ENCODE measurements around the gene PALMD.

The PALMD gene

GRCh38 chr1:99682291-99682751, 36.4 kb downstream of the PALMD start:
- in situ Hi-C loops (cut with MboI; ENCODE audit: low sequenced_read_pairs): no loop called here

DNA sequence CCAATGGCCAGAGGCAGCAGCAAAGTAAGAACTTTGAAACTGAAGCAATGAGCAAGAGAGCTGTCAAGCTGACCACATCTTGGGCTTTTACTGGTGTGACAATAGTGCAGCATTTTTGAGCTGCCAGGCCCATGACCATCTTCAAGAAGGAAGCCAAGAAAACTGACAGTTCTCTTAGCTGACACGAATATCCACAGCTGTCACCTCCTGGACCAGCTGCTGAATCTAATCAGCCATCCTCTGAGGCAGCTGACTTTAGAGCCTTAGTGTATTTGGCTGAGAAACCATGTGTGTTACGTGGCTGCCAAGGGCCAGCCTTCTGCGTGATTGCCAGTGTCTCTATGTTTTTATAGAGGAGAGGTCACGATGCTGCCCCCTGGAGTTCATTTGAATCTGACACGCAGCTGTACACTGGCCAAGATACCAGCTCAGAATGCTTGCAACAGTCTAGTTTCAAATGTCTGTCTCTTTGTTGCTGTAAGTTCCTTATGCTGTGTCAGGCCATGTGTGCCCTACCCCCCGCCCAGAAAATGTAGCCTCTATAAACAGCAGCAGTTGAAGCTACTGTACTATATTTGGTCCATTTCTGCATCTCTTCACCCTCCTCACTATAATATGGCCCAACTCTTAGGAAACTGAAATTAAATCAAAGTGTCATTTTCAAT, 39.7 kb downstream of the PALMD start:
- in situ Hi-C loops (cut with MboI; ENCODE audit: low sequenced_read_pairs): no loop called here

GRCh38 chr1:99691175-99691574, 45.3 kb downstream of the PALMD start:
- in situ Hi-C loops (cut with MboI; ENCODE audit: low sequenced_read_pairs): no loop called here

DNA sequence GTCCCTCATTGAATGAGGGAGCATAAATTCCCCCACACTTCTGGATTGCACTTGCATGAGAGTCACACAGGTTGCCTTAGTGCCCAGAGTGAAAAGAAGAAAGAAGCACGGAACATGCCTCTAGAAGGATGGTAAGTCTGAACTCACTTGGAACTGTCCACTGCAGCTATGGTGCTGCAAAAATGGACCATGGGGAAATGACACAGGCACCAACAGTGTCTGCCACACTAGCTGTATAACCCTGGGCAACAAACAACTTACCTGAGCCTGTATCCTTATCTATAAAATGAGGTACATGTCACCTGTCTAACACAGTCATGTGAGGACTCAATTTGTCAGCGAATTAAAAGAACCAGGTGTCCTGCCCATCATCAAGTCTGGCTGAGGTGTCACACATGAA, 50.7 kb downstream of the PALMD start:
- in situ Hi-C loops (cut with MboI; ENCODE audit: low sequenced_read_pairs): no loop called here

DNA sequence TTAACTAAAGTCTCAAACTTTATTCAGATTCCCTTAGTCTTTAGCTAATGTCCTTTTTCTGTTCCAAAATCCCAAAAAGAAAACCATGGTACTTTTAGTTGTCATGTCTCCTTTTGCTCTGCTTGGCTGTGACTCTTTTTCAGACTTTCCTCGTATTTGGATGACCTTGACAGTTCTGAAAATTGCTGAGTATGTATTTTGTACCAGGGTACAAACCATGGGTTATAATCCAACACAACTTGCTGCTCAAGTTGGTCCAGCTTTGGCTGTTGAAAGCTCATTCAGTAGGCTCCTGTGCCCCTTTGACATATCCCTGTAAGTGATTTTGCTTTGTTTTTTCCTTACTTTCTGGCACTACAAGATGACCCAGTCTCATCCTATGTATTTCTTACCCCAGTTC, 51.7 kb downstream of the PALMD start:
- in situ Hi-C loops (cut with MboI; ENCODE audit: low sequenced_read_pairs): no loop called here

DNA sequence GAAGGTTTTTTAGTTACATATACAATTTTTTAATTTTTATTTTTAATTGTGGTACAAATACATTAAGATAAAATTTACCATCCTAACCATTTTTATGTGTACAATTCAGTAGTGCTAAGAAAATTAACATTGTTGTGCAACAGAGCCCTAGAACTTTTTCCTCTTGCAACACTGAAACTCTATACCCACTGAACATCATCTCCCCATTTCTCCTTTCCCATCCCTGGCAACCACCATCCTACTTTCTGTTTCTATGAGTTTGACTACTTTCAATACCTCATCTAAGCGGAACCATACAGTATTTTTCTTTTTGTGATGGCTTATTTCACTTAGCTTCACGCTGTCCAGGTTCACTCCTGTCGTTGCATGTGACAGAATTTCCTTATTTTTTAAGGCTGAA, 54.1 kb downstream of the PALMD start:
- in situ Hi-C loops (cut with MboI; ENCODE audit: low sequenced_read_pairs): loop anchor here (25.0 kb wide), 1 partner anchor 513 kb away; no protein-coding TSS in a partner anchor

DNA sequence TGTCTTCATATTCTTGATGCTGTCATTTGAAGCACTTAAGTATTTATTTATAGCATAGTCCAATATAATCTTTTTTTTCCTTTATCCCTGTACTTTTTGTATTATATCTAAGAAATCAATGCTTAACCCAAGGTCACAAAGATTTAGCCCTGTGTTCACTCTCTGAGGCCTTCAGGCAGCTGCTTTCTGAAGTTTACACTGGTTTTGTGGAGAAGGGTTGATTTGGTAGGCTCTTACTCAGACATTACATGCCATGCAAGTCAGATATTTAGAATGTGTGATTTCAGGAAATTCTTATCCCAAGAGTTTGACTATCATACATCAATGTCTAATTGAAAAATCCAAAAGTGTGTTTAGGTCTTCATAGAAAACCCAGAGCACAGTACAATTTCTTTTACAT, 56.3 kb downstream of the PALMD start:
- in situ Hi-C loops (cut with MboI; ENCODE audit: low sequenced_read_pairs): loop anchor here (25.0 kb wide), 1 partner anchor 515 kb away; no protein-coding TSS in a partner anchor

- in situ Hi-C loops (cut with MboI; ENCODE audit: low sequenced_read_pairs): loop anchor here (25.0 kb wide), 1 partner anchor 517 kb away; no protein-coding TSS in a partner anchor
Observed at GRCh38 chr1:99704356-99704816, 58.5 kb downstream of the PALMD start.

- in situ Hi-C loops (cut with MboI; ENCODE audit: low sequenced_read_pairs): loop anchor here (25.0 kb wide), 1 partner anchor 518 kb away; no protein-coding TSS in a partner anchor
Observed at GRCh38 chr1:99705385-99705784, 59.5 kb downstream of the PALMD start.

DNA sequence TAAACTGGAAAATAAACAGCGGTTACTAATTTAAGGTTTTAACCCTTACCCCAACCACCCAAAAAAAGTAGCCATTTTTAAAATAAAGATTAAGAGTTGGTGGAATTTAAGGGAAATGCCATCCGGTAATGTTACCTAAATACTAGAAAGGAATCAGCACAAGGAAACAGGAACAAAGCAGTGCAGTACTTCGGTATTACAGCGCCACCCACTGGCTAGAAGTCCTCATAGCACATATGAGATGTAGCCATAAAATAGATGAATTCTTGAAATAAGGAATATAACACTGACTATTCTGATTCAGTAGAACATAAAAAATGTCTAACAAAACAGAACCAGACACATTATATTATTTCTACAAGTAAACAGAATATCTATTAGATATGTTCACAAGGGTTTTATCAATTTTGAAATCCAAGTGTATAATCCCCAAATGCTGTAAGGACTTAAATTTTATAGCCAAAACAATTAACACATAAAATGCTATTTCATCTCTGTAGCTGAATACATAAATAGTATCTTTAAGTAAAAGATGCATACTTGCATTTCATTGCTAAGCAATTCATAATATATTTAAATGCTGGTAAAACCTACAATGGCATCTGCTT, 61.7 kb downstream of the PALMD start:
- in situ Hi-C loops (cut with MboI; ENCODE audit: low sequenced_read_pairs): loop anchor here (25.0 kb wide), 1 partner anchor 520 kb away; no protein-coding TSS in a partner anchor

DNA sequence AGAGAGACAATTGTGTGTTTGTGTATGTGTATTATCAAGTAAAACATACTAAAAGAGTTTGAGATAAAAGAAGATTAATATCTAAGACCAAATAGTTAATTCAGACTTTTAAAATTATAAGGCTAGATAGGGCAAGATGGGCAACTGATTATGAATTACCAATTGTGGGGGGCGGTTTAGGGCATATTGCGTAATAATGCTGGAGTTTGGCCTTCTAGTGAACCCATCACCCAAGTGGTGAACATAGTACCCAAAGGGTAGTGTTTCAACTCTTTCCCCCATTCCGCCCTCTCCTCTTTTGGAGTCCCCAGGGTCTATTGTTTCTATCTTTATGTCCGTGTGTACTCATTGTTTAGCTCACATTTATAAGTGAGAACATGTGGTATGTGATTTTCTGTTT, 65.1 kb downstream of the PALMD start:
- in situ Hi-C loops (cut with MboI; ENCODE audit: low sequenced_read_pairs): loop anchor here (25.0 kb wide), 1 partner anchor 524 kb away; no protein-coding TSS in a partner anchor

GRCh38 chr1:99713006-99713405, 67.1 kb downstream of the PALMD start:
- in situ Hi-C loops (cut with MboI; ENCODE audit: low sequenced_read_pairs): loop anchor here (25.0 kb wide), 1 partner anchor 526 kb away; no protein-coding TSS in a partner anchor

GRCh38 chr1:99717005-99717404, 71.1 kb downstream of the PALMD start:
- in situ Hi-C loops (cut with MboI; ENCODE audit: low sequenced_read_pairs): loop anchor here (25.0 kb wide), 1 partner anchor 530 kb away; no protein-coding TSS in a partner anchor

DNA sequence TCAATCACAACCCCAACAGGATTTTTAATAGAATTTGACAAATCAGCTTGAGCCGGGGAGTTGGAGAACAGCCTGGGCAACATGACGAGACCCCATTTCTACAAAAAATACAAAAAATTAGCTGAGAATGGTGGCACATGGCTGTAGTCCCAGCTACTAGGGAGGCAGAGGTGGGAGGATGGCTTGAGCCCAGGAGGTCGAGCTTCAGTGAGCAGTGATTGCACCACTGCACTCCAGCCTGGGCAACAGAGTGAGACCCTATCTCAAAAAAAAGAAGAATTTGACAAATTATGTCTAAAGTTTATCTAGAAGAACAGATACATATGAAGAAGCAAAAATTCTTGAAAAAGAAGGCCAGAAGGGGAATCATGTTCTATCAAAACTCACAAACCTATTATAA, 77.3 kb downstream of the PALMD start:
- in situ Hi-C loops (cut with MboI; ENCODE audit: low sequenced_read_pairs): loop anchor here (25.0 kb wide), 1 partner anchor 536 kb away; no protein-coding TSS in a partner anchor

GRCh38 chr1:99725996-99726395, 80.1 kb downstream of the PALMD start:
- in situ Hi-C loops (cut with MboI; ENCODE audit: low sequenced_read_pairs): no loop called here

- in situ Hi-C loops (cut with MboI; ENCODE audit: low sequenced_read_pairs): no loop called here
Observed at GRCh38 chr1:99726407-99726806, 80.5 kb downstream of the PALMD start.

GRCh38 chr1:99726818-99727217, 80.9 kb downstream of the PALMD start:
- in situ Hi-C loops (cut with MboI; ENCODE audit: low sequenced_read_pairs): no loop called here

DNA sequence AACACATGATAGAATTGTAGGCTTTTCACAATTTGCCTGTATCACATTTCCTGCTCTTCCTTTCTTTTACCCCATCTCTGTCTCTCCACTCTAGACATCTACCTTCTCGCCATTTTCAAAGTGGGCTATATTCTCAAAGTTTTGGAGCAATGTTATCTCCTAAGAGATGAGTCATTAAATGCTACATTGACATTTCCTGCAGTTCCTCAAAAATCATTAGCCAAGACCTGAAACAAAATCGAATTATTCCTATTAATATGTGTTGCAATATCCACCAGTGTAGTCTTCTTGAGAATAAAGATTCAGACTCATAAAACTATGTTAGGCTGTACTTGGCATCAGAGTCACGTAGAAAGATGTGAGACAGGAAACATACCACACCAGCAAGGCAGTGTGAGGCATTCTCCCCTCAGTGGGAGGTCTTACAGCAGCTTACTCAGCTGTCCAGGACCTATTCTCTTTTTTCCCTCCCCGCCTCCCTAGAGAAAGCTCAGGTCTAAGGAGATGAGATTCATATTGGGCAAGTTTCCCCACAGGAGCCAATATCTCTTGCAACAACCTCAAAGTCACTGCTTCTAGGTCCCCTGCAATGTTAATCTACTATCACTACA, 81.8 kb downstream of the PALMD start:
- in situ Hi-C loops (cut with MboI; ENCODE audit: low sequenced_read_pairs): no loop called here

- in situ Hi-C loops (cut with MboI; ENCODE audit: low sequenced_read_pairs): no loop called here
Observed at GRCh38 chr1:99728494-99729235, 82.8 kb downstream of the PALMD start.

DNA sequence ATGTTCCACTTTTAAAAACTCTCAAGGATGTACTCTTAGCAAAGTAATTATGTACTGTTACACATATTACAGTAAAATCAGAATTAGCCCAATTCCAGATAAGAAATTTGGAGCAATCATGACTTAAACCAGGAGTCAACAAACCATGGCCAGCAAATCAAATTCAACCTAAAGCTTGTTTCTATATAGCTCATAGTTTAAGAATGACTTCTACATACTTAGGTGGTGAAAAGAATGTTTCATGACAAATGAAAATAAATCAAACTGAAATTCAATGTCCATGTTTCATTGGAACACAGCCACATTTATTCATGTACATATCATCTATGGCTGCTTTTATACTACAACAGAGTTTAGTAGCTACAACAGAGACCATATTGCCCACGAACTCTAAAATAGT, 85.5 kb downstream of the PALMD start:
- in situ Hi-C loops (cut with MboI; ENCODE audit: low sequenced_read_pairs): no loop called here

GRCh38 chr1:99735852-99736251, 89.9 kb downstream of the PALMD start:
- in situ Hi-C loops (cut with MboI; ENCODE audit: low sequenced_read_pairs): no loop called here
